HG03064 (cell line): ENCODE results near the gene TCN2.
"Not testable (repeated sequence)": the region's sequence is repeated elsewhere in the genome, so short reads cannot be mapped to it uniquely, and the experiment has no call there.

Experiments used
- ATAC-seq: cut with Tn5 transposase; IDR thresholded peaks from one replicate; pipeline ENCODE4 v1.9.1; 2021; ENCODE audit warnings: low read depth; ENCODE audit not compliant: unreplicated experiment

Gene TCN2

DNA sequence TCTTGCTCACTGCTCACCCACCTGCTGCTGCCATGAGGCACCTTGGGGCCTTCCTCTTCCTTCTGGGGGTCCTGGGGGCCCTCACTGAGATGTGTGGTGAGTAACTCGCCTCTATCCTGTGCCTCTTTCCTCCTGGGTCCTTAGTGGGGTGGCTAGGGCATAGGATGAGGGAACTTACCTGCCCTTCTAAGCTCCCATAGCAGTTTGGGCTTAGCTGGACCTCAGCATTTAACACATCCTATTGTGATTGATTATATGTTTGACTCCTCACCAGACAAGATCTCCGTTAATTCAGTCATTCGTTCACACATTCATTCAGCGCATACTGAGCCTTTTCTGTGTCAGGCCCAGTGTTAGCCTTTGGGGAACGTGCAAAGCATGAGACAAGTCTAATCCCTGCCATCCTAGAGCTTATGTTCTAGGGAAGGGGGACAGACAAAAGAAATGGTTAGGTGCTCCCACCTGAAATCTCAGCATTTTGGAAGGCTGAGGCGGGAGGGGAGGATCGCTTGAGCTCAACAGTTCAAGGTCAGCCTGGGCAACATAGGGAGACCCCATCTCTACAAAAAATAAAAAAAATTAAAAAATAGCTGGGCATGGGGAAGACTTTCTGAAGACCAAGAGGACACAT, 441 bp downstream of the TCN2 start:
- no peak for ATAC-seq

GRCh38 chr22:30607939-30608338, 965 bp downstream of the TCN2 start:
- ATAC-seq: no peak

- ATAC-seq: no peak
Measured at GRCh38 chr22:30609260-30610185, 2.5 kb downstream of the TCN2 start.

- ATAC-seq: no peak
Measured at GRCh38 chr22:30610299-30610698, 3.3 kb downstream of the TCN2 start.

- ATAC-seq: no peak
Measured at GRCh38 chr22:30611197-30611596, 4.2 kb downstream of the TCN2 start.

DNA sequence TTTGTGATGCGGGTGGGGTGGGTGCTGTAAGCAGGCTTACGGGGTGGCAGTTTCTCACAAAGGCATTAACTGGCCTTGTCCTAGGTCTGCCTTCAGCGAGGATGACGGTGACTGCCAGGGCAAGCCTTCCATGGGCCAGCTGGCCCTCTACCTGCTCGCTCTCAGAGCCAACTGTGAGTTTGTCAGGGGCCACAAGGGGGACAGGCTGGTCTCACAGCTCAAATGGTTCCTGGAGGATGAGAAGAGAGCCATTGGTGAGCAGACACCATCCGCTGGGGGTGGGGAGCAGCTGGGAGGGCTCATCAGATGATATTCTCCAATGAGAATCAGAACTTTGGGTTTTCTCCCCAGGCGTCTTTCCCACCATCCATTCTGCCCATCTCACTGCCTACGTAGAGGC, 5.8 kb downstream of the TCN2 start:
- ATAC-seq: no peak

DNA sequence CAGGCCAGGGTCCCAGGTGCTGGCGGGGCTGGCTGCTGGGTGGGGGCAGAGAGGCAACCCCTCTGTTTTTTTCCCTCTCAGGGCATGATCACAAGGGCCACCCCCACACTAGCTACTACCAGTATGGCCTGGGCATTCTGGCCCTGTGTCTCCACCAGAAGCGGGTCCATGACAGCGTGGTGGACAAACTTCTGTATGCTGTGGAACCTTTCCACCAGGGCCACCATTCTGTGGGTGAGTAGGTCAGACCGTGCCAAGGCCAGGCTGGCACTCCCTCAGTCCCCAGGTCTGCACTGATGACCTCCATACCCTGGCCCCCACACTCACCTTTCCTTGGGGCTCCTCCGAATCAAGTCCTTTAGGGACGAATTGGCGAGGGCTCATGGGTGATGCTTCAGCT, 7.3 kb downstream of the TCN2 start:
- no peak for ATAC-seq

DNA sequence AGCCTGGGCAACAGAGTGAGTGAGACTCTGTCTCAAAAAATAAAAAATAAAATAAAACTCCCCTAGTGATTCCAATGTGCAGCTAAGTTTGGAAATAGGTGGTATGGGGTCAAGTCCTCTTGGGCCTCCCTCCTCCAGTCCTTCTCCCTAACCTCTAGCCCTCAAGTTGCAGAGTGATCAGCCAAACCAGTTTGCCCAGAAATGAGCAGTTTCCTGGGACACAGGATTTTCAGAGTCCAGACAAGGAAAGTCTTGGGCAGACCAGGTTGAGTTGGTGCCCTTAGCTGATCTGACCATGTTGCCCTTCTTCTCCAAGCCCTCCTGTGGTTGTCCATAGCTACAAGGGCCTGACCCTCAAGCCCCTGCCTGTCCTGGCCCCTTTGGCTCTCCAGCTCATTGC, 7.9 kb downstream of the TCN2 start:
- no peak for ATAC-seq

GRCh38 chr22:30615543-30615954, 8.6 kb downstream of the TCN2 start:
- ATAC-seq: no peak

- no peak for ATAC-seq
Measured at GRCh38 chr22:30617819-30618218, 10.8 kb downstream of the TCN2 start.

DNA sequence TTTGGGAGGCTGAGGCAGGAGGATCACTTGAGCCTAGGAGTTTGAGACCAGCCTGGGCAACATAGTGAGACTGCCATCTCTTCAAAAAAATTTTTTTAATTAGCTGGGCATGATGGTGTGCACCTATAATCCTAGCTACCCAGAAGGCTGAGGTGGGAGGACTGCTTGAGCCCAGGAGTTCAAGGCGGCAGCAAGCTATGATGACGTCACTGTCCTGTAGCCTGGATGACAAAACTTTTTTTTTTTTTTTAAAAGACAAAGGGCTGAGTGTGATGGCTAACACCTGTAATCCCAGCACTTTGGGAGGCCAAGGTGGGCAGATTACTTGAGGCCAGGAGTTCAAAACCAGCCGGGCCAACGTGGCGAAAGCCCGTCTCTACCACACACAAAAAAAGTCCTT, 12.9 kb downstream of the TCN2 start:
- not testable (repeated sequence) for ATAC-seq

DNA sequence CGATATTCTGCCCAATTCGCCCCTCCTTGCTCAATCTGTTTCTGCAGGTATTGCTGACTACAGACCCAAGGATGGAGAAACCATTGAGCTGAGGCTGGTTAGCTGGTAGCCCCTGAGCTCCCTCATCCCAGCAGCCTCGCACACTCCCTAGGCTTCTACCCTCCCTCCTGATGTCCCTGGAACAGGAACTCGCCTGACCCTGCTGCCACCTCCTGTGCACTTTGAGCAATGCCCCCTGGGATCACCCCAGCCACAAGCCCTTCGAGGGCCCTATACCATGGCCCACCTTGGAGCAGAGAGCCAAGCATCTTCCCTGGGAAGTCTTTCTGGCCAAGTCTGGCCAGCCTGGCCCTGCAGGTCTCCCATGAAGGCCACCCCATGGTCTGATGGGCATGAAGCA, 19.4 kb downstream of the TCN2 start:
- ATAC-seq: no peak

DNA sequence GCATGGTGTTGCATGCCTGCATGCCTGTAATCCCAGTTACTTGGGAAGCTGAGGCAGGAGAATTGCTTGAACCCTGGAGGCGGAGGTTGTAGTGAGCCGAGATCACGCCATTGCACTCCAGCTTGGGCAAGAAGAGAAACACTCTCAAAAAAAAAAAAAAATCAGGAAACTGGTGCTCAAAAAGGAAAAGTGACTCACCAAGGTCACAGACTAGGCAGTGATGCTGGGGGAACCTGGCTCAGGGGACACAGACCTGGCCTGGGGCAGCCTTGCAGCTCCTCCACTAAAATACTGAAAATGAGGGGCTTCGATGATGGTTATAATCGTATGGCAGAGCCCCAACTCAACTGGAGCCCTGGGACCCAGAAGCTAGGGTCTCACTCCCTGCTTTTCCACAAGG, 20.5 kb downstream of the TCN2 start:
- ATAC-seq: no peak

DNA sequence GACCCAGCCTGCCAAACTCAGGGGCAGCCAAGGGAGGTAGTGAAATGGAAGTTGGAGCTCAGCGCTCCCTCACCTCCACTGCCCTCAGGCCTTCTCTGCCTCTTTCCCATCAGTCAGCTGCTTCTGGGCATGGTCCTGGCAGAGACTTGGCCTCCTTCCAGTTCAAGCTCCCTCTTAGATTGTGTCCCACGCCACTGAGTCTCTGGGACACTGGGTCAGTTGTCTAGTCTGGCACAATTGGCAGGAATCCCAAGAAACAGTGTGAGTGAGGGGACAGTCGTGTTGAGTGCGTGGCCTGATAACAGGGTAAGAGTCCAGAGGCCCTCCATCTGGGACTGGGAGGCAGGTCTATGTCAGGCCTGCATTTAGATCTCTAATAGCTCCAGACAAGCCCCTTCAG, 21.5 kb downstream of the TCN2 start:
- ATAC-seq: no peak

DNA sequence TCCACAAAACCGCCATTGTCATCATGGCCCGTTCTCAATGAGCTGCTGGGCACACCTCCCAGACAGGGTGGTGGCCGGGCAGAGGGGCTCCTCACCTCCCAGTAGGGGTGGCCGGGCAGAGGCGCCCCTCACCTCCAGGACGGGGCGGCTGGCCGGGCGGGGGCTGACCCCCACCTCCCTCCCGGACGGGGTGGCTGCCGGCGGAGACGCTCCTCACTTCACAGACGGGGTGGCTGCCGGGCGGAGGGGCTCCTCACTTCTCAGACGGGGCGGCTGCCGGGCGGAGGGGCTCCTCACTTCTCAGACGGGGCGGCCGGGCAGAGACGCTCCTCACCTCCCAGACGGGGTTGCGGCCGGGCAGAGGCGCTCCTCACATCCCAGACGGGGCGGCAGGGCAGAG, 24.5 kb downstream of the TCN2 start:
- not testable (repeated sequence) for ATAC-seq

DNA sequence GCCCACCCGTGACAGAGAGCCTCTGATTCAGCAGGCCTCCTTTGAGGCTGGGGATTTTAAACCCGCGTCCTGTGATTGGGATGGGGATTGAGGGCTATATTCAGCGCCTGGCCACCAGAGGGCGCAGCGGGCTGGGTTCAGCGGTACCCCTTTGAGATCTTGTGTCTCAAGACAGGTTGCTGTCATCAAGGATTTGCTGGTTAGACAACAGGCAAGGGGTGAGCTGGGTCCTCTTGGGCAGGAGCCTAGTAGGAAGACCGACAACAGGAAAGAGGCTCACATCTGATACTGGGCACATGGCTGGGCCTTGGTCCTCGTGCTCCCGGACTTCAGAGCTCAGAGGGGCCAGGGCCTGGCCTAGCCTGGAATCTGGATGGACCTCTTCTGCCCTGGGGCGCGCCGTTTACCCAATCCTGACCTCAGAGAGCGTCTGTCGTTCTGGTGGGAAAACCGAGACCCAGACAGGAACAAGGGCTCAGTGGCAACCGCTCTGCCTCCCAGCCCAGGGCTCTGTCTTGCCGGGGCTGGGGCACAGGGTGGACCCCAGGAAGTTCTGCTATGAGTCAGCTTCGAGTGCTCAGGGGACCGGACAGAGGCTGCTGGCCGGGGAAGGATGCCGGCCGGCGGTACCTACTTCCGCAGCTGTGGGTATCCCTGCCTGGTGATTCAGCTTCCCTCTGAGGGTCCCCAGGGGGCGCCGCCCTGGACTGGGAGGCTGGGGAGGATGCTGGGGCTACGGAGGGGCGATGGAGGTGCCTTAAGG, 27.7 kb downstream of the TCN2 start:
- ATAC-seq: peak; percentile 67

- peak; percentile 43 for ATAC-seq
Measured at GRCh38 chr22:30635273-30636225, 28.6 kb downstream of the TCN2 start, which contains the start of gene SLC35E4. Gene SLC35E4, plus strand, starts transcription at chr22:30635781. Its CDS starts 670 bp downstream, at chr22:30636451.

- ATAC-seq: no peak
Measured at GRCh38 chr22:30636226-30637077, 29.5 kb downstream of the TCN2 start.

- no peak for ATAC-seq
Measured at GRCh38 chr22:30637701-30638114, 30.7 kb downstream of the TCN2 start.
